Astrocyte (in vitro differentiated cells and primary cell): ENCODE data around the gene HSPA14. TPM values are rescaled to one million over a fixed set of nuclear protein-coding genes. Genes with fewer than 3 reads are reported as not detected.
"Not testable (repeated sequence)": the region's sequence is repeated elsewhere in the genome, so short reads cannot be mapped to it uniquely, and the experiment has no call there.

Experiments used
- DNase-seq: peaks from one replicate; pipeline ENCODE4 v3.0.0-alpha.2; 2010; ENCODE audit warnings: low read depth
- FAIRE-seq: peaks from 2 replicates; lab custom pipeline; 2011; peaks lifted over from hg19 to GRCh38; lab: Jason Lieb, UNC
- H2AFZ ChIP-seq: 2 replicates; pipeline ENCODE4 v1.6.0; 2012; ENCODE audit warnings: low read depth, low read length, inconsistent platforms
- H3K27ac ChIP-seq: 2 replicates; pipeline ENCODE4 v1.5.1; 2011; ENCODE audit warnings: low read depth, low read length, inconsistent platforms
- H3K27me3 ChIP-seq: 2 replicates; pipeline ENCODE4 v1.6.0; 2011; ENCODE audit warnings: low read length, inconsistent platforms; ENCODE audit not compliant: insufficient read depth
- H3K36me3 ChIP-seq: 2 replicates; pipeline ENCODE4 v1.5.1; 2011; ENCODE audit warnings: low read length, inconsistent platforms; ENCODE audit not compliant: insufficient read depth
- H3K4me1 ChIP-seq: 2 replicates; pipeline ENCODE4 v1.5.1; 2011; ENCODE audit warnings: low read length, inconsistent platforms; ENCODE audit not compliant: insufficient read depth
- H3K4me2 ChIP-seq: 2 replicates; pipeline ENCODE4 v1.6.0; 2012; ENCODE audit warnings: low read length, inconsistent platforms
- H3K4me3 ChIP-seq: 2 replicates; pipeline ENCODE4 v1.5.1; 2011; ENCODE audit warnings: low read depth, mild to moderate bottlenecking, low read length, inconsistent platforms; ENCODE audit not compliant: insufficient read depth
- H3K79me2 ChIP-seq: 2 replicates; pipeline ENCODE4 v1.6.0; 2012; ENCODE audit warnings: mild to moderate bottlenecking, low read length, inconsistent platforms; ENCODE audit not compliant: insufficient read depth
- H3K9ac ChIP-seq: 2 replicates; pipeline ENCODE4 v1.6.0; 2012; ENCODE audit warnings: mild to moderate bottlenecking, low read length, inconsistent platforms
- H3K9me3 ChIP-seq: 2 replicates; pipeline ENCODE4 v1.5.1; 2012; ENCODE audit warnings: low read depth, mild to moderate bottlenecking, low read length, inconsistent platforms; ENCODE audit not compliant: insufficient read depth
- H4K20me1 ChIP-seq: 2 replicates; pipeline ENCODE4 v1.6.0; 2012; ENCODE audit warnings: low read length, inconsistent platforms; ENCODE audit not compliant: insufficient read depth
- H3K27ac Mint-ChIP-seq: one replicate; pipeline ENCODE4 v1.8.0; 2021; ENCODE audit warnings: mild to moderate bottlenecking, mixed read lengths; ENCODE audit not compliant: unreplicated experiment
- H3K27me3 Mint-ChIP-seq: one replicate; pipeline ENCODE4 v1.8.0; 2021; ENCODE audit warnings: low read depth, mixed read lengths; ENCODE audit not compliant: unreplicated experiment
- H3K36me3 Mint-ChIP-seq: one replicate; pipeline ENCODE4 v1.8.0; 2021; ENCODE audit warnings: low read depth, mixed read lengths; ENCODE audit not compliant: unreplicated experiment
- H3K4me1 Mint-ChIP-seq: one replicate; pipeline ENCODE4 v1.8.0; 2021; ENCODE audit warnings: low read depth, mixed read lengths; ENCODE audit not compliant: unreplicated experiment
- H3K4me3 Mint-ChIP-seq: one replicate; pipeline ENCODE4 v1.8.0; 2021; ENCODE audit warnings: mild to moderate bottlenecking, moderate library complexity, mixed read lengths; ENCODE audit not compliant: unreplicated experiment
- H3K9me3 Mint-ChIP-seq: one replicate; pipeline ENCODE4 v1.8.0; 2021; ENCODE audit warnings: mild to moderate bottlenecking, mixed read lengths; ENCODE audit not compliant: unreplicated experiment
- CTCF ChIP-seq: IDR thresholded peaks from 2 replicates; pipeline ENCODE4 v1.5.1; 2011; ENCODE audit warnings: low read depth, mild to moderate bottlenecking, inconsistent platforms, low read length, moderate library complexity; ENCODE audit not compliant: insufficient read depth
- EZH2 ChIP-seq: IDR thresholded peaks from 2 replicates; pipeline ENCODE4 v1.6.1; 2012; ENCODE audit warnings: mild to moderate bottlenecking, low read length, inconsistent platforms; ENCODE audit not compliant: insufficient read depth
- total RNA-seq: library from RNA; stranded (reverse); gene quantifications from 2 replicates; pipeline ENCODE4 v1.2.1, GENCODE V29; 2021

HSPA14 gene
- total RNA-seq, 1 donor from 2014 or later: 12.8 TPM

DNA sequence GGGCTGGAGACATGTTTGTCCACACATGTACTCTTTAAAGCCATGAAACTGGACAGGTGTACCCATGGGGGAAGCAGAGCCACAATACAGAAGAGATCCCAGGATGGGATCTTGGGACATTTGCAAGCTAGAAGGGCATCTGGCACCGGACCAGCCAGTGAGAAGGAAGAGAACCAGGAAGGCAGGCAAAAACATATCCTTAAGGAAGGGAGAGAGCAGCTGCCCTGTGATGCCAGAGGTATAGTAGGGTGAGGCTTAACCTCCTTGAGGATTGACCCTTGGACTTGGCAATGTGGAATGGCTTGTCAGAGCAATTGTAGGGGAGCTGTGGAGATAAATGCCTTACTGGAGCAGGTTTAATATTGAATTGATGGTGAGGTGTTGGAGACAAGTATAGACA, 22.7 kb downstream of the HSPA14 start:
- Mint-ChIP-seq H3K9me3 (no peaks in the 10 kb centered on the region), H3K27me3 (no peaks in the 10 kb centered on the region), H3K4me1 (no peaks in the 10 kb centered on the region), H3K36me3 (peaks cover 4% of the 10 kb centered on the region), H3K4me3 (no peak overlapping the region), H3K27ac (no peak overlapping the region)
- Histone ChIP-seq H3K9ac (no peak overlapping the region), H3K9me3 (no peaks in the 10 kb centered on the region), H3K27ac (no peak overlapping the region), H3K4me1 (no peaks in the 10 kb centered on the region), H3K4me3 (no peak overlapping the region), H3K4me2 (no peak overlapping the region), H3K79me2 (no peaks in the 10 kb centered on the region), H3K27me3 (no peaks in the 10 kb centered on the region), H2AFZ (no peak overlapping the region), H4K20me1 (no peaks in the 10 kb centered on the region), H3K36me3 (peaks cover 3% of the 10 kb centered on the region)
- no peak for DNase-seq
- TF ChIP-seq EZH2: no peak
- TF ChIP-seq CTCF: no peak
- no peak for FAIRE-seq

DNA sequence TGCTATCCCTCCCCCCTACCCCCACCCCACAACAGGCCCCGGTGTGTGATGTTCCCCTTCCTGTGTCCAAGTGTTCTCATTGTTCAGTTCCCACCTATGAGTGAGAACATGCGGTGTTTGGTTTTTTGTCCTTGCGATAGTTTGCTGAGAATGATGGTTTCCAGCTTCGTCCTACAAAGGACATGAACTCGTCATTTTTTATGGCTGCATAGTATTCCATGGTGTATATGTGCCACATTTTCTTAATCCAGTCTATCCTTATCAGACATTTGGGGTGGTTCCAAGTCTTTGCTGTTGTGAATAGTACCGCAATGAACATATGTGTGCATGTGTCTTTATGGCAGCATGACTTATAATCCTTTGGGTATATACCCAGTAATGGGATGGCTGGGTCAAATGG, 26.4 kb downstream of the HSPA14 start:
- H3K4me1 Mint-ChIP-seq, H3K27ac ChIP-seq, DNase-seq, H2AFZ ChIP-seq, H3K36me3 Mint-ChIP-seq, H3K4me3 ChIP-seq, H3K27me3 Mint-ChIP-seq, H3K9ac ChIP-seq, H3K27ac Mint-ChIP-seq, H3K4me1 ChIP-seq, H3K4me3 Mint-ChIP-seq, H3K9me3 ChIP-seq, H3K79me2 ChIP-seq, H4K20me1 ChIP-seq, FAIRE-seq, H3K27me3 ChIP-seq, H3K4me2 ChIP-seq, H3K9me3 Mint-ChIP-seq: not testable (repeated sequence)
- peaks cover 10% of the 10 kb centered on the region for H3K36me3 ChIP-seq

DNA sequence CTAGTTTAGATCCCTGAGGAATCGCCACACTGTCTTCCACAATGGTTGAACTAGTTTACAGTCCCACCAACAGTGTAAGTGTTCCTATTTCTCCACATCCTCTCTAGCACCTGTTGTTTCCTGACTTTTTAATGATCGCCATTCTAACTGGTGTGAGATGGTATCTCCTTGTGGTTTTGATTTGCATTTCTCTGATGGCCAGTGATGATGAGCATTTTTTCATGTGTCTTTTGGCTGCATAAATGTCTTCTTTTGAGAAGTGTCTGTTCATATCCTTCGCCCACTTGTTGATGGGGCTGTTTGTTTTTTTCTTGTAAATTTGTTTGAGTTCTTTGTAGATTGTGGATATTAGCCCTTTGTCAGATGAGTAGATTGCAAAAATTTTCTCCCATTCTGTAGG, 26.8 kb downstream of the HSPA14 start:
- H3K9ac ChIP-seq, H2AFZ ChIP-seq, H3K4me1 Mint-ChIP-seq, H3K27me3 ChIP-seq, H3K27ac ChIP-seq, H3K9me3 Mint-ChIP-seq, H3K79me2 ChIP-seq, H3K9me3 ChIP-seq, H4K20me1 ChIP-seq, DNase-seq, H3K4me2 ChIP-seq, H3K4me3 ChIP-seq, H3K4me3 Mint-ChIP-seq, H3K36me3 Mint-ChIP-seq, H3K4me1 ChIP-seq, H3K27me3 Mint-ChIP-seq, FAIRE-seq, H3K27ac Mint-ChIP-seq: not testable (repeated sequence)
- peaks cover 10% of the 10 kb centered on the region for H3K36me3 ChIP-seq
